ENCODE results near the gene ARID3A.
A peak's percentile ranks its signal among the peaks of the same experiment; 100 is the strongest.

Gene ARID3A

GRCh38 chr19:960601-960938, 34.7 kb downstream of the ARID3A start:
- no peak for DNase-seq (ENCODE audit: low read depth in 2 of 3, low spot score in 1 of 3)

DNA sequence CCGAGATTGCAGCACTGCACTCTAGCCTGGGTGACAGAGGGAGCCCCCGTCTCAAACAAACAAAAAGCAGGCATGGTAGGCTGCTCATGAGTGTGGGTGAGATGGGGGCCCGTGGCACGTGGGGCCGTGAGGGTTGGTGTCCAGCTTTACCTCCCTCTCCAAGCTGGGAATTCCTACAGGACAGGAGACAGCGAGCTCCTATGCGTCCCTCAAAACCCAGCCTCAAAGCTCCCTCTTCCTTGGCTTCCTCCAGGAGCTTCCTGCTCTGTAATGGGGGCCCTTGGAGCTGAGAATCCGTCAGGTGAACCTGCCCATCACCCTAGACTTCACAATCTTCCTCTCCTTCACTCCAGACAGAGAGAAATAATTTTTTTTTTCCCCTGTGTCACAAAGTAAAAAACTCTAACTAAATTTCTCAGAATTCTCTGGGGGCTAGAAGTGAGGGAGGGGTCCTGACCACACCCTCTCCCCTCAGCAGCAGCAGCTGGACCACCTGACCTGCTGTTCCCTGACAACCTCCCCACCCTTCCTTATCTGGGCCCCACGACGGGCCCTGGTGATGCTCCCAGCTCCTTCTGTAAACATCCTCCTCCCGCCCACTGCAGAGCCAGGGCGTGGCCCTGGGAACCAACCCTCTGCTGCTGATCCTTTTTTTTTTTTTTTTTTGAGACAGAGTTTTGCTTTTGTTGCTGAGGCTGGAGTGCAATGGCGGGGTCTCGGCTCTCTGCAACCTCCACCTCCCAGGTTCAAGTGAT, 36.2 kb downstream of the ARID3A start:
- no peak for DNase-seq (ENCODE audit: low read depth in 2 of 3, low spot score in 1 of 3)

DNA sequence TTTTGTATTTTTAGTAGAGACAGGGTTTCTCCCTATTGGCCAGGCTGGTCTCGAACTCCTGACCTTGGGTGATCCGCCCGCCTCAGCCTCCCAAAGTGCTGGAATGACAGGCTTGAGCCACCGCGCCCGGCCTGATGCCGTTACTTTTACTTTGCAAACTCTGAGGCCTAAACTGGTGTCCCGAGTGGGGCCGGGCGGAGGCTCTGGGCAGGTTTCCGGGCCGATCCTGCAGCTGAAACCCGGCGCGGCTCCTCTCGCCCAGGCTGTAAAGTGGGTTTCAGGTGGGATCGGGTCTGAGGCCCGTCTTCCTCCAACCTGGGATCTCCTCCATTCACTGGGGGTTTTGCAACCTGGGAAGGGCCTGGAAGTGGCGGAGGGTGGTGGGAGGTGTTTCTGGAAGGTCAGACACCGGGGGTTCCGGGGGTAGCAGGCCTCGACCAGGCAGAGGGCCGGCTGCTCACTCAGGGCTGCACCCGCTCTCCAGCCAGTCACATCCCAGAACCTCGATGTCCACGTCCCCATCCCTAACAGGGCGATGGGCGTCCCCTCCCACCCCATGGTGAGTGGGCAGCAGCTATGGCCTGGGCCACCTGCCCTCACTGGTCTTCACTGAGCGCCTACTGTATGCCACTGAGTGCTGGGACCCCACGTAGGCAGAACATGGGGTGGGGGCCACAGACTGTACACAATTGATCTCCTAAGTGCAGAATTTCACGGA, 37.0 kb downstream of the ARID3A start:
- no peak for DNase-seq (ENCODE audit: low read depth in 2 of 3, low spot score in 1 of 3)

DNA sequence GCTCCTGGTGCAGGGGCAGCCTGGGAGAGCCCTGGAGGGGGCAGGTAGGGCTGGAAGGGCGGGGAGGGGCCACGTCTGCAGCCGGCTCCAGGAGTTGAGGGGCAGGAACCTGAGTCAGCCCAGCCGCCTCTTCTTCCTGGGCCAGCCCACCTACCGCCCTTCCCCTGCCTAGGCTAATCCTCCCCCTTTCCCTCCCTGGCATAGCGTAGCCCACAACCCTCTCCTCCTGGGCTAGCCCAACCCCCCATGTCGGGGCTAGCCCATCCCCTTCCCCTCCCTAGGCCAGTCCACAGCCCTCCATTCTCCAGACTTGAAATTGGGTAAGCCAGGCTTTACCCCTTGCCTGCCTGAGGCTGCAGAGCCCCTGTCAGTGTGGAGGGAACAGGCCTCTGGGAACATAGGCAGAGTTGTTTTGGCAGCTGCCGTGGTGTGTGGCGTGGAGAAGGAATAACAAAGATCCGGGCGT, 37.7 kb downstream of the ARID3A start:
- DNase-seq (ENCODE audit: low read depth in 2 of 3, low spot score in 1 of 3): no peak

DNA sequence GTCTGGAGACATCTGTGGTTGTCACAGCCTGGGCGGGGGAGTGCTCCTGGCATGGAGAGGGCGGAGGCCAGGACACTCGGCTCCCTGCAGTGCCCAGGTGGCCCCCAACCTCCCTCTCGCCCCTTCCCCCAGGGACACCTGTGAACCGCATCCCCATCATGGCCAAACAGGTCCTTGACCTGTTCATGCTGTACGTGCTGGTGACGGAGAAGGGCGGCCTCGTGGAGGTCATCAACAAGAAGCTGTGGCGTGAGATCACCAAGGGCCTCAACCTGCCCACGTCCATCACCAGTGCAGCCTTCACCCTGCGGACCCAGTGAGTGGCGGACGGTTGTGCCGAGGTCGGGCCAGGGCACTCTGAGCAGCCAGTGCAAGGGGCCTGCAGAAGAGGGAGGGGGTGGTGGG, 38.3 kb downstream of the ARID3A start:
- DNase-seq (ENCODE audit: low read depth in 2 of 3, low spot score in 1 of 3): no peak

- DNase-seq (ENCODE audit: low read depth in 2 of 3, low spot score in 1 of 3): no peak
These were observed 39.2 kb downstream of the ARID3A start for GRCh38 chr19:964761-965694.

DNA sequence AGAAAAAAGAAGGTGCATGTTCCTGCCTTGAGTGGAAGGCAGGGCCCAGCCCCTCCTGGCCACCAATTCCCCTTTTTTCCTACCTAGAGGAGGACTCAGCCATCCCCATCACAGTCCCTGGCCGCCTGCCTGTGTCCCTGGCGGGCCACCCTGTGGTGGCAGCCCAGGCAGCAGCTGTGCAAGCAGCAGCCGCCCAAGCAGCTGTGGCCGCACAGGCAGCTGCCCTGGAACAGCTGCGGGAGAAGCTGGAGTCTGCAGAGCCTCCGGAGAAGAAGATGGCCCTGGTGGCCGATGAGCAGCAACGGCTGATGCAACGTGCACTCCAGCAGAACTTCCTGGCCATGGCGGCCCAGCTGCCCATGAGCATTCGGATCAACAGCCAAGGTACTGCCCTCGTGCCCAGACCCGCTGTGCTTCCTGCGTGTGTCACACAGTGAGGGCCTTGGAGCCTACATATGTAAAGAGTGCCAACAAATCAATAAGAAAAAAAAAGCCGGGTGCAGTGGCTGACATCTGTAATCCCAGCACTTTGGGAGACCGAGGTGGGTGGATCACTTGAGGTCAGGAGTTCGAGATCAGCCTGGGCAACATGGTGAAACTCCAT, 40.8 kb downstream of the ARID3A start:
- no peak for DNase-seq (ENCODE audit: low read depth in 2 of 3, low spot score in 1 of 3)

- DNase-seq (ENCODE audit: low read depth in 2 of 3, low spot score in 1 of 3): no peak
These were observed 44.9 kb downstream of the ARID3A start for GRCh38 chr19:970695-971094.

DNA sequence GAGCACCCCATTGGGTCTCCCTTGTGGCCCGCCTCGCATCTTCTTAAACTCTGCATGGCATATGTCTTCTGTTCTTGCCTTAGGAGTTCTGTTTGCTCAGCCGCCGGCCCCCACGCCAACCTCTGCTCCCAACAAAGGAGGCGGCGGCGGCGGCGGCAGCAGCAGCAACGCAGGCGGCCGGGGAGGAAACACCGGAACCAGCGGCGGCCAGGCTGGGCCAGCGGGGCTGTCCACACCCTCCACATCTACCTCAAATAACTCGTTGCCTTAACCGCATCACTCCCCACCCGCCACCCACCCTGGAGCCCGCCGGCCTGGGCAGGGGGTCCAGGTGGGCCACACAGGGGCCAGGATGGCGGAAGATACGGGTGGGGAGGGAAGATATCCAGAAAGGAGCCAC, 46.0 kb downstream of the ARID3A start:
- DNase-seq (ENCODE audit: low read depth in 2 of 3, low spot score in 1 of 3): no peak

- no peak for DNase-seq (ENCODE audit: low read depth in 2 of 3, low spot score in 1 of 3)
These were observed 46.4 kb downstream of the ARID3A start for GRCh38 chr19:972281-972680.

DNA sequence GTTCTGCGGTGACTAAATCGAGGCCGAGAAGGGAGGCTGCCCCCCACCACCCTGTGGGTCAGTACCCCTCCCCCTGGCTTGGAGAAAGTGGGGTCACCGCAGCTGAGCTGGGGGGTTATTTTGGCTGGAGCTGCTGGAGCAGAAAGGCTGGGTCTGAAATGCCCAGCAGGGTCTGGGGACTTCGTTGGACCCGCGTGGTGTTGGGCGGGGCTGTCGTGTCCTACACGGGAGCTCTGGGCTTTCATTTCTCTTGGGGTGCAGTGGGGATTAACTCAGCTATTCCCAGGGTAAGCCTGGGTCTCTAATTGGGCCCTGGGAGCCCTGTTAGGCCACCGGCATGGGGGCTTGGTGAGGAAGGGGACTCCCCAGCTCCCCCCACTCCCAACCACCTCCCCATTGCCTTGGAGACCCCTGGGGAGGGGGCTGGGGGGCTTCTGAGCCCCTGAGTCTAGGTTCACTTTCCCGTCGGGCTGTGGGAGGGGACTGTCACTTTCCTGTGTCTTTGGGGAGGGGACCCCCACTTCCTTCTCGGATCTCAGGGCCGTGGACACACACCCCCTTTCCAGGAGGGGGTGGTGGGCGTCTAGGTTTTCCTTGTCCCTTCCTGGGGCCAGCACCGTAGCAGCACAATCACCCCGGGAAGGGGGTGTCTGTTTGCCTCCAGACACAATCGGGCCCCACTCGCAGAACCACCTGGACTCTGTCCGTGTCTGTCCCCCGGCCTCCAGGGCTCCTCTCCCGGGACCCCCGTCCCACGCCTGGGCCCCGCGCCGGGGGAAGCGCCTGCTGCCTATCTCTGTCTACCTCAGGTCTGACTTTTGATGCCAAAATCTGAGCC, 48.1 kb downstream of the ARID3A start:
- DNase-seq (ENCODE audit: low read depth in 2 of 3, low spot score in 1 of 3): no peak

GRCh38 chr19:974564-975257, 48.9 kb downstream of the ARID3A start:
- no peak for DNase-seq (ENCODE audit: low read depth in 2 of 3, low spot score in 1 of 3)

GRCh38 chr19:976476-976875, 50.6 kb downstream of the ARID3A start:
- no peak for DNase-seq (ENCODE audit: low read depth in 2 of 3, low spot score in 1 of 3)

GRCh38 chr19:977058-977464, 51.2 kb downstream of the ARID3A start:
- no peak for DNase-seq (ENCODE audit: low read depth in 2 of 3, low spot score in 1 of 3)

DNA sequence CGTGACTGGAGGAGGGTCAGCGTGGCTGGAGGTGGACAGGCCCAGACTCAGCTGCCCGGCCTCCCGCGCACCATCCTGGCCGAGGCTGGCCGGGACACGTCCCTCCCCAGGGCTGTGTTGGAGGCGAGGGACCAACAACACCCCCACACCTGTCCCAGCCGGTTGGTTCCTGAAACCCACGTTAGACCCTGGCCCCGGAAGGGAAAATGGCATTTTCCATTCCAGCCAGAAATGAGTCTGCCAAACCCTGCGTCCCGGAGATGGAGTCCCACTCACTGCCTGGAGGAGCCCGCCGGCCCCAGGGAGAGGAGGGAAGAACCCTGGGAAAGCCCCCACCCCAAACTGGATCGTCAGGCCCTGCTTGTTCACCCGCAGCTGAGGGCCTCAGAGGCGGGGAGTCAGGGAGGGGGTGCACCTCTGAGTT, 53.5 kb downstream of the ARID3A start:
- no peak for DNase-seq (ENCODE audit: low read depth in 2 of 3, low spot score in 1 of 3)

- DNase-seq (ENCODE audit: low read depth in 2 of 3, low spot score in 1 of 3): no peak
These were observed 54.5 kb downstream of the ARID3A start for GRCh38 chr19:980133-980998.

DNA sequence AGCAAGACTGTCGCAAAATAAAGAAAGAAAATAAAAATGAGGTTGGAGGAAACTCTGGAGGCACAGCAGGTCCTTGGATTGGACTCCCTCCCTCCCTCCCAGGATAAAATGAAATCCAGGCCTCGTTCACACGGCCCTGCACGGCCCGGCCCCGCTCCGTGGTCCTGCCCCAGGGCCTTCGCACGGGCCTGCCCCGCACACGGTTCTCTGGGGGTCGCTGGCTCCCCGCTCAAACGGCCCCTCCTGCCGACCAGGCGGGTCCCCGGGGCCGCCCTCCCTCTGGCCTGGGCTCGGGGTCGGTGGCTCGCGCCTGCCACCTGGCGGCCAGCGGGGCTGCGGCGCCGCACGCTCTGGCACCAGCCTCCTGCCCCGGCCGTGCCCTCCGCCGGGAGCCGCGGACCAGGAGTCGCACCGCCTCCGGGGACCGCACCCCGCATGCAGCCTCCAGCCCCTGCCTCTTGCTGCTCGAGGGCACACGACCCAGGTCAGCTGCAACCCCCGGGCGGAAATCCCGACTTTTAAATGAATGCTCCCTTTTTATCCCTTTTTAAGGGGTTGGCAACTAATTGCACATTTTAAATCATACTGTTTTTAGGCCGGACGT, 56.8 kb downstream of the ARID3A start:
- DNase-seq (ENCODE audit: low read depth in 2 of 3, low spot score in 1 of 3): peak; percentile 45 to 73 (median 71)
